SK-N-SH (cell line): ENCODE data around the gene MAPK13. TPM values are rescaled to one million over a fixed set of nuclear protein-coding genes. Genes with fewer than 3 reads are reported as not detected.

Experiments
- CTCF ChIA-PET: fragments of 300-600, 350-600 bp; formaldehyde crosslinking; extraction: SDS; loops from one replicate; lab custom pipeline; 2021; lab: Yijun Ruan, JAX
- POLR2A ChIA-PET: fragments of 350-600 bp; sonication (Branson Sonifier 250); formaldehyde crosslinking; extraction: SDS; loops from one replicate; lab custom pipeline; 2020; ENCODE audit warnings: antibody characterized with exemption, inconsistent platforms; lab: Yijun Ruan, JAX
- DNase-seq: peaks from one replicate; pipeline ENCODE4 v3.0.0; 2012
- H2AFZ ChIP-seq: fragments of 200-600 bp; sonication (generic); 2 replicates; pipeline ENCODE4 v1.8.1; 2016; ENCODE audit warnings: antibody characterized with exemption, mild to moderate bottlenecking, low read depth
- H3F3A ChIP-seq: fragments of 200-600 bp; sonication (generic); replicated peaks from 2 replicates; pipeline ENCODE3; 2016; ENCODE audit warnings: antibody characterized with exemption, mild to moderate bottlenecking; ENCODE audit not compliant: insufficient read depth
- H3K27ac ChIP-seq, 2 experiments: fragments of 200-500 bp in 1 of 2; fragments of 200-600 bp in 1 of 2; sonication (Bioruptor generic) in 1 of 2; sonication (generic), shearing (Covaris generic) in 1 of 2; 2 replicates each; pipeline versions ENCODE4 v1.5.1 to v1.6.1; 2014 to 2016; ENCODE audit warnings: low read depth in 2 of 2, inconsistent platforms in 1 of 2, low read length in 1 of 2, mild to moderate bottlenecking in 1 of 2, mixed read lengths in 1 of 2
- H3K27me3 ChIP-seq: fragments of 200-600 bp; sonication (generic), shearing (Covaris generic); 2 replicates; pipeline ENCODE4 v1.6.1; 2016; ENCODE audit warnings: mixed run types; ENCODE audit not compliant: insufficient read depth
- H3K36me3 ChIP-seq, 2 experiments: fragments of 200-500 bp in 1 of 2; fragments of 200-600 bp in 1 of 2; sonication (Bioruptor generic) in 1 of 2; sonication (generic) in 1 of 2; replicated peaks in 1 of 2; 2 replicates each; pipeline versions ENCODE3 to v1.5.1; 2014 to 2016; ENCODE audit warnings: low read length in 1 of 2, mild to moderate bottlenecking in 1 of 2; ENCODE audit not compliant: insufficient read depth in 2 of 2, control insufficient read depth in 1 of 2
- H3K4me1 ChIP-seq, 2 experiments: fragments of 200-500 bp in 1 of 2; fragments of 200-600 bp in 1 of 2; sonication (Bioruptor generic) in 1 of 2; sonication (generic), shearing (Covaris generic) in 1 of 2; 2 replicates each; pipeline versions ENCODE4 v1.5.1 to v1.6.1; 2014 to 2016; ENCODE audit warnings: low read depth in 1 of 2, low read length in 1 of 2, mixed run types in 1 of 2; ENCODE audit not compliant: insufficient read depth in 2 of 2, control insufficient read depth in 1 of 2
- H3K4me2 ChIP-seq: fragments of 200-600 bp; sonication (generic), shearing (Covaris generic); 2 replicates; pipeline ENCODE4 v1.6.1; 2017; ENCODE audit warnings: mixed run types
- H3K4me3 ChIP-seq, 2 experiments: fragments of 200-500 bp in 1 of 2; fragments of 200-600 bp in 1 of 2; sonication (Bioruptor generic) in 1 of 2; sonication (generic), shearing (Covaris generic) in 1 of 2; 2 replicates each; pipeline versions ENCODE4 v1.5.1 to v1.8.1; 2014 to 2016; ENCODE audit warnings: low read depth in 2 of 2, inconsistent platforms in 1 of 2, low read length in 1 of 2, mild to moderate bottlenecking in 1 of 2, mixed read lengths in 1 of 2, moderate library complexity in 1 of 2
- H3K79me2 ChIP-seq: fragments of 200-600 bp; sonication (generic); 2 replicates; pipeline ENCODE4 v1.8.1; 2017; ENCODE audit warnings: mild to moderate bottlenecking; ENCODE audit not compliant: insufficient read depth
- H3K9ac ChIP-seq: fragments of 200-600 bp; sonication (generic); 2 replicates; pipeline ENCODE4 v1.6.1; 2017; ENCODE audit warnings: mixed run types
- H3K9me2 ChIP-seq: fragments of 200-600 bp; sonication (generic); 2 replicates; pipeline ENCODE4 v1.6.1; 2017; ENCODE audit warnings: mixed run types
- H3K9me3 ChIP-seq: fragments of 200-600 bp; sonication (generic); 2 replicates; pipeline ENCODE4 v1.6.1; 2017; ENCODE audit warnings: mixed run types, mild to moderate bottlenecking, moderate library complexity
- H4K20me1 ChIP-seq: fragments of 200-600 bp; sonication (generic); 2 replicates; pipeline ENCODE4 v1.6.1; 2017; ENCODE audit warnings: mild to moderate bottlenecking, mixed run types; ENCODE audit not compliant: insufficient read depth
- CTCF ChIP-seq: fragments of 200-600 bp; sonication (generic); IDR thresholded peaks from 2 replicates; pipeline ENCODE4 v1.6.1; 2017; ENCODE audit warnings: antibody characterized with exemption, mild to moderate bottlenecking, moderate library complexity
- ELF1 ChIP-seq: IDR thresholded peaks from 2 replicates; pipeline ENCODE4 v1.4.0; 2012
- EP300 ChIP-seq, 2 experiments: IDR thresholded peaks; 2 replicates each; pipeline versions ENCODE4 v1.4.0 to v1.6.1; 2012; ENCODE audit warnings: borderline replicate concordance in 1 of 2, low read depth in 1 of 2, low read length in 1 of 2
- FOSL2 ChIP-seq: IDR thresholded peaks from 2 replicates; pipeline ENCODE4 v1.4.0; 2012; ENCODE audit warnings: low read depth, mild to moderate bottlenecking, moderate library complexity, borderline replicate concordance
- FOXJ3 ChIP-seq: sonication (generic); formaldehyde crosslinking; IDR thresholded peaks from 2 replicates; pipeline ENCODE4 v1.5.1; 2020; ENCODE audit warnings: mild to moderate bottlenecking, missing genetic modification reagents
- GABPA ChIP-seq: IDR thresholded peaks from 2 replicates; pipeline ENCODE4 v1.4.0; 2012; ENCODE audit warnings: low read depth, mild to moderate bottlenecking
- IRF3 ChIP-seq: fragments of 150-350 bp; IDR thresholded peaks from 2 replicates; pipeline ENCODE4 v1.6.1; 2016; ENCODE audit warnings: mild to moderate bottlenecking, low read depth, low read length
- JUND ChIP-seq: IDR thresholded peaks from 2 replicates; pipeline ENCODE4 v1.4.0; 2012
- MAX ChIP-seq: IDR thresholded peaks from 2 replicates; pipeline ENCODE4 v1.4.0; 2012; ENCODE audit warnings: low read depth
- MXI1 ChIP-seq: IDR thresholded peaks from 2 replicates; pipeline ENCODE4 v1.6.1; 2012; ENCODE audit warnings: mild to moderate bottlenecking, low read depth, low read length, improper control_type of control experiment
- PBX3 ChIP-seq: IDR thresholded peaks from 2 replicates; pipeline ENCODE4; 2012
- POLR2AphosphoS5 ChIP-seq: IDR thresholded peaks from 2 replicates; pipeline ENCODE4 v1.6.1; 2012; ENCODE audit warnings: low read depth, low read length
- RFX5 ChIP-seq: IDR thresholded peaks from 2 replicates; pipeline ENCODE4 v1.6.1; 2012; ENCODE audit warnings: mild to moderate bottlenecking, improper control_type of control experiment, low read length
- RXRA ChIP-seq: IDR thresholded peaks from 2 replicates; pipeline ENCODE4 v1.4.0; 2012; ENCODE audit warnings: low read depth, mild to moderate bottlenecking, borderline replicate concordance
- SIN3A ChIP-seq: IDR thresholded peaks from 2 replicates; pipeline ENCODE4 v1.6.1; 2012; ENCODE audit warnings: low read depth, mild to moderate bottlenecking, low read length, moderate library complexity, borderline replicate concordance
- SMC3 ChIP-seq: IDR thresholded peaks from 2 replicates; pipeline ENCODE4 v1.6.1; 2012; ENCODE audit warnings: low read depth, low read length, improper control_type of control experiment
- TAF1 ChIP-seq: IDR thresholded peaks from 2 replicates; pipeline ENCODE4 v1.6.1; 2012; ENCODE audit warnings: low read depth, mild to moderate bottlenecking, low read length, moderate library complexity, borderline replicate concordance
- TCF12 ChIP-seq: IDR thresholded peaks from 2 replicates; pipeline ENCODE4 v1.4.0; 2012
- TEAD4 ChIP-seq: IDR thresholded peaks from 2 replicates; pipeline ENCODE4 v1.4.0; 2012; ENCODE audit warnings: mild to moderate bottlenecking, borderline replicate concordance; ENCODE audit not compliant: insufficient read depth
- ZBTB33 ChIP-seq: IDR thresholded peaks from 2 replicates; pipeline ENCODE4 v1.4.0; 2012; ENCODE audit warnings: low read depth, borderline replicate concordance
- WGBS: methylation state at CpG from one replicate; pipeline ENCODE4 v1.1.6; 2017; ENCODE audit warnings: low lambda C conversion rate; 5-methylcytosine and 5-hydroxymethylcytosine counted together
- polyA plus RNA-seq, 3 experiments: library from polyadenylated mRNA; depleted of rRNA; stranded (reverse); fragments of >200 nt; gene quantifications; 2 replicates each; pipeline ENCODE4 v1.2.3, GENCODE V29; 2012

Gene MAPK13
- polyA plus RNA-seq, 1 of the 3 experiments (the other 2 are of a cell fraction), result 2.3 TPM

- Histone ChIP-seq H3K36me3 (no peaks in the 10 kb centered on the region), H3K9me2 (no peaks in the 10 kb centered on the region), H3K4me1 (no peaks in the 10 kb centered on the region), H3K4me3 (no peak overlapping the region), H4K20me1 (no peaks in the 10 kb centered on the region), H2AFZ (no peak overlapping the region), H3K27me3 (no peaks in the 10 kb centered on the region), H3K4me2 (no peak overlapping the region), H3K9ac (no peak overlapping the region), H3F3A (no peaks in the 10 kb centered on the region), H3K79me2 (no peaks in the 10 kb centered on the region), H3K9me3 (no peaks in the 10 kb centered on the region), H3K27ac (no peak overlapping the region)
- TF ChIP-seq PBX3 (no peak), POLR2AphosphoS5 (no peak), RFX5 (no peak), MAX (no peak), ELF1 (no peak), SMC3 (no peak), CTCF (no peak), FOXJ3 (CRISPR knock-in tag) (no peak), TAF1 (no peak), JUND (no peak), GABPA (no peak), TCF12 (no peak), RXRA (no peak), MXI1 (no peak), TEAD4 (no peak), EP300 (IDR thresholded peaks at IDR 0.05; ENCODE audit: borderline replicate concordance in 1 of 2, low read depth in 1 of 2, low read length in 1 of 2) (no peak)
- POLR2A ChIA-PET, result no interaction called here
- no peak for DNase-seq
- CTCF ChIA-PET, result interaction anchor here (1.2 kb wide), 1 partner anchor 61 kb away, joined by 3 read pairs; no protein-coding TSS in a partner anchor
These were observed 54.0 kb downstream of the MAPK13 start for GRCh38 chr6:36184311-36184710.

GRCh38 chr6:36186199-36186598 lies 55.9 kb downstream of the MAPK13 start:
- Histone ChIP-seq H3K4me1 (no peaks in the 10 kb centered on the region), H3K9ac (no peak overlapping the region), H3K4me3 (no peak overlapping the region), H3K9me3 (no peaks in the 10 kb centered on the region), H3K79me2 (no peaks in the 10 kb centered on the region), H3K27ac (no peak overlapping the region), H3K9me2 (no peaks in the 10 kb centered on the region), H3F3A (no peaks in the 10 kb centered on the region), H4K20me1 (no peaks in the 10 kb centered on the region), H2AFZ (no peak overlapping the region), H3K36me3 (no peaks in the 10 kb centered on the region), H3K4me2 (no peak overlapping the region), H3K27me3 (no peaks in the 10 kb centered on the region)
- 86% methylated on average over 2 of the region's 2 CpGs for WGBS
- ChIA-PET CTCF (interaction anchor here (1.5 kb wide), 1 partner anchor 47 kb away, joined by 4 read pairs; no protein-coding TSS in a partner anchor), POLR2A (no interaction called here)
- no peak for DNase-seq
- no peak for TF ChIP-seq ELF1
- TF ChIP-seq FOSL2, result no peak
- TF ChIP-seq EP300 (IDR thresholded peaks at IDR 0.05; ENCODE audit: borderline replicate concordance in 1 of 2, low read depth in 1 of 2, low read length in 1 of 2), result no peak
- no peak for TF ChIP-seq SIN3A
- no peak for TF ChIP-seq TCF12
- no peak for TF ChIP-seq IRF3
- no peak for TF ChIP-seq ZBTB33
